Hepatocyte (in vitro differentiated cells): ENCODE results near the gene NADK.

Experiments
- EZH2 ChIP-seq: fragments of 200-600 bp; sonication (generic); IDR thresholded peaks from 2 replicates; pipeline ENCODE4 v1.6.1; 2016; ENCODE audit warnings: antibody characterized with exemption, mild to moderate bottlenecking, borderline replicate concordance
- TF ChIP-seq, protein P1 (sequence below): fragments of 200-600 bp; sonication (generic); IDR thresholded peaks from 2 replicates; pipeline ENCODE4 v1.5.1; 2016; ENCODE audit warnings: antibody characterized with exemption, mild to moderate bottlenecking; ENCODE audit not compliant: poor library complexity

DNA sequence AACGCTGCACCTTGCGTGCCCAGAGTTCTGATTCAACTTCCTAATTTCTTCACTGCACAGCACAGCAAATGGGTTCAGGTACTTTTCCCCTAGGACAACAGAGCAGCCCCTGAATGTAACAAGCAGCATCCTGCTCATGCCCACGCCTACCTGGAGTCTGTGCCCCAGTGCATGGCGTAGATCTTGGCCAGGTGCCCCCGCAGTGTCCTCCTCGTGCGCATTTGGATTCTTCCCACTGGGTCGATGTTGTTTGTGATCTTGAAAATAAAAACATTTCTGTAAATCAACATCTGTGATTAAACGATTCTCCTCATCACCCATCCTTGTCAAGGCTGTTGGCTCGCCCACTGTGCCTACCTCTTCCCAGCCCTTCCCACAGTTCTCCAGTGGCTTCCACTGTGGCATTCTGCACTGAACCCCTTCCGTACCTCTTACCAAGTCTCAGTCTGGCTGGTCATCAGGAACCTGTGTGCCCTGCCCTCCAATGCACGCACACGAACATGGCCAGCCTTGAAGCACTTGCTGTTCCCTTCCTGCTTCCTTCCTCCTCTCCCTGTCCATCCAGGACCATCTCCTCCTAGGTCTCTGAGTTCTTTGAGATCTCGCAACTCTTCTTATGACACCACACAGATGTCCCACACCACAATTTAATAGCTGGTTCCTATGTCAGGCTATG, 37.5 kb upstream of the NADK start:
- TF ChIP-seq, protein P1, sequence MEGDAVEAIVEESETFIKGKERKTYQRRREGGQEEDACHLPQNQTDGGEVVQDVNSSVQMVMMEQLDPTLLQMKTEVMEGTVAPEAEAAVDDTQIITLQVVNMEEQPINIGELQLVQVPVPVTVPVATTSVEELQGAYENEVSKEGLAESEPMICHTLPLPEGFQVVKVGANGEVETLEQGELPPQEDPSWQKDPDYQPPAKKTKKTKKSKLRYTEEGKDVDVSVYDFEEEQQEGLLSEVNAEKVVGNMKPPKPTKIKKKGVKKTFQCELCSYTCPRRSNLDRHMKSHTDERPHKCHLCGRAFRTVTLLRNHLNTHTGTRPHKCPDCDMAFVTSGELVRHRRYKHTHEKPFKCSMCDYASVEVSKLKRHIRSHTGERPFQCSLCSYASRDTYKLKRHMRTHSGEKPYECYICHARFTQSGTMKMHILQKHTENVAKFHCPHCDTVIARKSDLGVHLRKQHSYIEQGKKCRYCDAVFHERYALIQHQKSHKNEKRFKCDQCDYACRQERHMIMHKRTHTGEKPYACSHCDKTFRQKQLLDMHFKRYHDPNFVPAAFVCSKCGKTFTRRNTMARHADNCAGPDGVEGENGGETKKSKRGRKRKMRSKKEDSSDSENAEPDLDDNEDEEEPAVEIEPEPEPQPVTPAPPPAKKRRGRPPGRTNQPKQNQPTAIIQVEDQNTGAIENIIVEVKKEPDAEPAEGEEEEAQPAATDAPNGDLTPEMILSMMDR, result no peak
- no peak for TF ChIP-seq EZH2
